ENCODE results near the gene LINGO1. TPM values are rescaled to one million over a fixed set of nuclear protein-coding genes. Genes with fewer than 3 reads are reported as not detected.

Gene LINGO1
- total RNA-seq, 1 donor from 2014 or later = 12.0 TPM

DNA sequence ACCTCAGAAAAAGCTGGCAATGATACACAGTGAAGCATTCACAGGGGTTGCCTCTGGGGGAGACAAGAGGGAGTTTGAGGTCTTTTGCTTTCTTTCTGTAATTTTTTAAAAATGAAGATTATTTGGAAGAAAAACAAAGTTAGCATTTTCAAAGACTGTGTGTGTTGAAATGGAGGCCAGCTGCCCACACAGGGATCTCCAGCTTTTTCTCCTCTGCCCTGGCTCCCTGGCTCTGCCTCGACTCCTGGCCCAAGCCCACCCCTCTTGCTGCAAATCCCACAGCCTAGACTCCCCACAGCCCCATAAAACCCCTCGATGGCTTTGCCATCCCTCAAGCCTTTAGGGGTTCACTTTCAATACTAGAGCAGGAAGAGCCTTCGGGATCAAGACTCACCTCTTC is 68.4 kb downstream of the LINGO1 start:
- H3K4me1 Mint-ChIP-seq (ENCODE audit: low read depth) = peaks cover 18% of the 10 kb centered on the region
- H3K36me3 Mint-ChIP-seq (ENCODE audit: low read depth) = no peaks in the 10 kb centered on the region
- H3K27ac Mint-ChIP-seq (ENCODE audit: unreplicated experiment) = no peak overlapping the region
- TF ChIP-seq, protein P1, sequence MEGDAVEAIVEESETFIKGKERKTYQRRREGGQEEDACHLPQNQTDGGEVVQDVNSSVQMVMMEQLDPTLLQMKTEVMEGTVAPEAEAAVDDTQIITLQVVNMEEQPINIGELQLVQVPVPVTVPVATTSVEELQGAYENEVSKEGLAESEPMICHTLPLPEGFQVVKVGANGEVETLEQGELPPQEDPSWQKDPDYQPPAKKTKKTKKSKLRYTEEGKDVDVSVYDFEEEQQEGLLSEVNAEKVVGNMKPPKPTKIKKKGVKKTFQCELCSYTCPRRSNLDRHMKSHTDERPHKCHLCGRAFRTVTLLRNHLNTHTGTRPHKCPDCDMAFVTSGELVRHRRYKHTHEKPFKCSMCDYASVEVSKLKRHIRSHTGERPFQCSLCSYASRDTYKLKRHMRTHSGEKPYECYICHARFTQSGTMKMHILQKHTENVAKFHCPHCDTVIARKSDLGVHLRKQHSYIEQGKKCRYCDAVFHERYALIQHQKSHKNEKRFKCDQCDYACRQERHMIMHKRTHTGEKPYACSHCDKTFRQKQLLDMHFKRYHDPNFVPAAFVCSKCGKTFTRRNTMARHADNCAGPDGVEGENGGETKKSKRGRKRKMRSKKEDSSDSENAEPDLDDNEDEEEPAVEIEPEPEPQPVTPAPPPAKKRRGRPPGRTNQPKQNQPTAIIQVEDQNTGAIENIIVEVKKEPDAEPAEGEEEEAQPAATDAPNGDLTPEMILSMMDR (IDR thresholded peaks at IDR 0.05) = no peak
- H3K9me3 Mint-ChIP-seq (ENCODE audit: low read depth) = no peaks in the 10 kb centered on the region
- DNase-seq (ENCODE audit: low spot score) = no peak
- H3K27me3 Mint-ChIP-seq (ENCODE audit: low read depth) = peaks cover 5% of the 10 kb centered on the region
- H3K4me3 Mint-ChIP-seq (ENCODE audit: unreplicated experiment) = no peak overlapping the region

DNA sequence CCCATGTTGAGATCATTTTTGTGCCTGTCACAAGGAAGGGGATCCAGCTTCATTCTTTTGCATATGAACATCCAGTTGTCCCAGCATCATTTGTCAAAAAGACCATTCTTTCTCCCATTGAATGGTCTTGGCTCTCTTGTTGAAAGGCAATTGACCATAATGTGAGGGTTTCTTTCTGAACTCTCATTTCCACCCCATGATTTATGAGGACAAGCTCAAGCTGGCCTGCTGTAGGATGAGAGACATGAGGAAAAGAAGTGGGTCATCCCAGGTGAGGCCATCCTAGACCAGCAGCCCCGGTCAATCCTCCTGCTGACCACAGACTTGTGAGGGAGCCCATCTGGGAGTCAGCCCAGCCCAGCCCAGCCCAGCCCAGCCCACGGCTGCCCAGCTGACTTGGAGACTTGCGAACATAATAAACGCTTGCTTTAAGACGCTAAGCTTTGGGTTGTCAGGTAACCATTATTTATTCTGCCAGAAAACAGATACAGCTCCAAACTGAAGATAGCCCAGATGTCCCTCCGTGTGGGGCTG is 69.0 kb downstream of the LINGO1 start:
- DNase-seq (ENCODE audit: low spot score) = no peak
- no peaks in the 10 kb centered on the region for H3K9me3 Mint-ChIP-seq (ENCODE audit: low read depth)
- H3K27ac Mint-ChIP-seq (ENCODE audit: unreplicated experiment) = no peak overlapping the region
- TF ChIP-seq, protein P1 (IDR thresholded peaks at IDR 0.05) = no peak
- H3K4me3 Mint-ChIP-seq (ENCODE audit: unreplicated experiment) = no peak overlapping the region
- H3K4me1 Mint-ChIP-seq (ENCODE audit: low read depth) = peaks cover 12% of the 10 kb centered on the region
- H3K27me3 Mint-ChIP-seq (ENCODE audit: low read depth) = peaks cover 5% of the 10 kb centered on the region
- H3K36me3 Mint-ChIP-seq (ENCODE audit: low read depth) = no peaks in the 10 kb centered on the region

Other genes starting within 250 kb of the LINGO1 start
- 143 to 206 TPM (median 148 TPM) in 3 replicates for gene PEAK1, start 212.8 kb downstream of the LINGO1 start, total RNA-seq
- 35.5 to 42.5 TPM (median 35.8 TPM) in 3 replicates for gene HMG20A, start 212.0 kb downstream of the LINGO1 start, total RNA-seq